HG03060 (cell line): ENCODE measurements around the gene TLR7.

Experiments
- ATAC-seq: cut with Tn5 transposase; IDR thresholded peaks from one replicate; pipeline ENCODE4 v1.9.1; 2021; ENCODE audit warnings: low read depth, moderate number of reproducible peaks; ENCODE audit not compliant: unreplicated experiment

Gene TLR7

GRCh38 chrX:12887767-12888166 lies 20.9 kb downstream of the TLR7 start:
- no peak for ATAC-seq

- peak; percentile 56 for ATAC-seq
Observed at GRCh38 chrX:12890467-12890866, 23.6 kb downstream of the TLR7 start.

- no peak for ATAC-seq
Observed at GRCh38 chrX:12891171-12891570, 24.3 kb downstream of the TLR7 start.

- ATAC-seq = no peak
Observed at GRCh38 chrX:12891915-12892506, 25.1 kb downstream of the TLR7 start.

GRCh38 chrX:12892716-12893115 lies 25.8 kb downstream of the TLR7 start:
- no peak for ATAC-seq

- ATAC-seq = no peak
Observed at GRCh38 chrX:12894074-12895030, 27.5 kb downstream of the TLR7 start.

GRCh38 chrX:12895866-12896265 lies 29.0 kb downstream of the TLR7 start:
- no peak for ATAC-seq

GRCh38 chrX:12896935-12897334 lies 30.1 kb downstream of the TLR7 start:
- ATAC-seq = no peak

GRCh38 chrX:12898073-12898472 lies 31.2 kb downstream of the TLR7 start:
- no peak for ATAC-seq

GRCh38 chrX:12899506-12899905 lies 32.6 kb downstream of the TLR7 start:
- no peak for ATAC-seq

GRCh38 chrX:12901486-12901885 lies 34.6 kb downstream of the TLR7 start:
- ATAC-seq = no peak

- ATAC-seq = no peak
Observed at GRCh38 chrX:12903646-12904045, 36.8 kb downstream of the TLR7 start.

- ATAC-seq = no peak
Observed at GRCh38 chrX:12906046-12906761, 39.3 kb downstream of the TLR7 start, which contains the start of gene TLR8. TSS of gene TLR8 (plus strand) at chrX:12906620. CDS start at chrX:12906707, 87 bp downstream.

- no peak for ATAC-seq
Observed at GRCh38 chrX:12910423-12911121, 43.7 kb downstream of the TLR7 start.

- ATAC-seq = no peak
Observed at GRCh38 chrX:12911122-12911470, 44.2 kb downstream of the TLR7 start.

- no peak for ATAC-seq
Observed at GRCh38 chrX:12912791-12913482, 46.1 kb downstream of the TLR7 start.

- ATAC-seq = no peak
Observed at GRCh38 chrX:12917753-12918152, 50.9 kb downstream of the TLR7 start.

GRCh38 chrX:12919051-12919450 lies 52.2 kb downstream of the TLR7 start:
- no peak for ATAC-seq

GRCh38 chrX:12919620-12920019 lies 52.7 kb downstream of the TLR7 start:
- no peak for ATAC-seq

GRCh38 chrX:12920990-12921389 lies 54.1 kb downstream of the TLR7 start:
- no peak for ATAC-seq
